HL-60/S4 treated with retinoic acid at 250 ng/mL for 4 days and 3 days (cell line): Measurements from ENCODE around the gene DENND5A.

Experiments
- in situ Hi-C: fragments of 300-500 bp; cut with MboI; formaldehyde crosslinking; loops from 2 replicates; pipeline ENCODE4 v1.7.0; 2022; ENCODE audit warnings: low sequenced_read_pairs

The DENND5A gene

DNA sequence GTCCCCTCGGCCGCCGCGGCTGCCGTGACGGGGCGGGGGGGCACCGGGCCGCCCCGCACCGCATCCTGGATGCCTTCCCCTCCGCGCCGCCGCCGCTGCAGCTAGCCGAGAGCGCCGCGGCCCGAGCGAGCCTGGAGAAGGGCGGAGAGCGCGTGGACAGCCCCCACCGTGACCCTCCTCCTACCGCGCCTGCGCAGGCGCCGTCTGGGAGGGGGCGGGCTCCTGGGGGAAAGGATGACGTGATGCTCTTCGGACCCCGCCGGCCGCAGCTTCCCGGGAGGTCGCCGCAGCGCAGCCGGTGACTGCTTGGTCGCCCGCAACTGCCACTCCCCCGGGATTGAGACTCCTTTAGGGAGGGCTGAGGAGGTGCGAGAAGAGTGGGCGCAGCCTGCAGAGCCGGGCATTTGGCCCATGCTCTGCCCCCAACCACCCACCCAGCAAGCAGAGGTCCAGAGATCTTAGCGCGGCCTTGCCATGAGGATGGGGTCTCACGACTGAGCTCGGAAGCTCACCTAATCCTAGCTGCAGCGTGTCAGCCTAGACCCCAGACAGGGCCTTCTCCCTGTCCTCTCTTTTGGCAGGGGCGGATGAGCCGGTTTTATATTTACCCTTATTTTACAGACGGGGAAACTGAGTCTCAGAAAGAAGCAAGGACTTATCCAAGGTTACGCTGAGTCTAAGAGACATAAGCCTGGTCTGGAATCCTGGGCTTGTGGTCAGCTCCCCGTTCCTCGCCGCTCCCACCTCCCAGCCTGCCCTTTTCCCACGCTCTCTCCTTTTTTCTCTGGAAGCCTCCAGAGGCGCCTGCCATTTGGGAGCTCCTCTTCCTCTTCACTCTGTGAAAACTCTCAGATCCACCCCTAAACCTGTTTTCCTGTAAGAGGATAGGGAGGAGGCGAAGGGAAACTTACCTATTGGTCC, at the start of gene DENND5A:
DENND5A (minus strand) TSS at position 140 of the 921 bp plus-strand sequence. CDS start 281 bp downstream, outside the sequence.
- in situ Hi-C loops = no loop called here

- in situ Hi-C loops = no loop called here
Observed at GRCh38 chr11:9314291-9315077, 49.3 kb upstream of the DENND5A start, which contains the start of gene TMEM41B. Gene TMEM41B (minus strand): TSS chr11:9314593. CDS start chr11:9314441, 152 bp downstream.

DNA sequence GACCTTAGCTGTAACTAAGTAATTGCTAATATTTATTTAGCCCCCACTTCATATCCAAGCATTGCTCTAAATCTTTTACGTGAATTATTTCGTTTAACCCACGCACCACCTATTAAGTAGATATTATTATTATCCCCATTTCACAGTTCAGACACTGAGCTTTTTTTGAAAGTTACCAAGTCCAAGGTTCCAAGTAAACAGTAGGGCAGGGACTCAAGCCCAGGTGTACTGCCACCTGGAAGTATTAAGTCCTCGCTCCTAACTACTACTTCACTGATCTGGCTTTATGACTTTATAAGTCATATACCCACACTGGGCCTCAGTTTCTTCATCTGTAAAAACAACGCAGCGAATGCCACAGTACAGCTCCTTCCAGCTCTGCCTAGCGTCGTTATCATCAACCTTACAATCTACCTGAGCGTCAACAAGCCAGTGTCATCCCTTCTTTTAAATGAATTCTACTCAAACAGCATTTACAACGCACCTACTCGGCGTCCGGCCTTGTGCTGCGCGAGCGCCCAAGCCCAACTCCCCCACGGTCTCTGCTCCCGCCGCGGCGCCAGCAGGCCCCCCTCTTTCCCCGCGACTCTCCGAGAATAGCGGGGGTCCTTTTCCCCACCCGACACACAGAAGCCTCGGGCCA, 48.6 kb upstream of the DENND5A start:
- in situ Hi-C loops = no loop called here

- in situ Hi-C loops = no loop called here
Observed at GRCh38 chr11:9310485-9311090, 45.4 kb upstream of the DENND5A start.

- in situ Hi-C loops = no loop called here
Observed at GRCh38 chr11:9304178-9304577, 39.0 kb upstream of the DENND5A start.

DNA sequence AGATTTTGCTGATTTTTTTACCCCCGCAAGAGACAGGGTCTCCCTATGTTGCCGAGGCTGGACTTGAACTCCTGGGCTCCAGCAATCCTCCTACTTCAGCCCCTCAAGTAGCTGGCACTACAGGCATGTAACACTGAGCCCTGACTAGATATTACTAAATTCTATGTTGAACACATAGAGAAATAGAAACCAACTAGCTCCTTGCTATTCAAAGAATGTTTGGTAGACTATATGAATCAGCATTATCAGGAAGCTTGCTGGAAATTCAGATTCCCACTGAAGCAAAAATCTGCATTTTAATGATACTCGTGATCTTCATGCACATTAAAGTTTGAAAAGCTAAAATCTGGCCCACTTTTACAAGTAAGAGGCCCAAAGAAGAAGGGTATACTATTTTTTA, 37.3 kb upstream of the DENND5A start:
- in situ Hi-C loops = no loop called here

DNA sequence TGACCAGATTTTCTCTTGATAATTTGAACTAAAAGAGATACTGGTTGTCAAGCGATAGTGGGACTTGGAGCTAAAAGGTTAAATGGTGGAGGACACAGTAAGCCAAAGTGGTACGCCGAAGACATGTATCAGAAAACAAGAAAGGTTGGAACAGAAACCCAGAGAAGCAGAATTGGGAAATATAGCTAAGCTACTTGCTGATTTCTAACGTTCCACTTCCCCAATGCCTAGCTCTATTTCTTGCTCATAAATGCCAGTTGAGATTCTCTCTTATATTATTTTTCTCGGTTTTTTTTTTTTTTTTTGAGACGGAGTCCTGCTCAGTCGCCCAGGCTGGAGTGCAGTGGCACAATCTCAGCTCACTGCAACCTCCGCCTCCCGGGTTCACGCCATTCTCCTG, 36.6 kb upstream of the DENND5A start:
- in situ Hi-C loops = no loop called here

DNA sequence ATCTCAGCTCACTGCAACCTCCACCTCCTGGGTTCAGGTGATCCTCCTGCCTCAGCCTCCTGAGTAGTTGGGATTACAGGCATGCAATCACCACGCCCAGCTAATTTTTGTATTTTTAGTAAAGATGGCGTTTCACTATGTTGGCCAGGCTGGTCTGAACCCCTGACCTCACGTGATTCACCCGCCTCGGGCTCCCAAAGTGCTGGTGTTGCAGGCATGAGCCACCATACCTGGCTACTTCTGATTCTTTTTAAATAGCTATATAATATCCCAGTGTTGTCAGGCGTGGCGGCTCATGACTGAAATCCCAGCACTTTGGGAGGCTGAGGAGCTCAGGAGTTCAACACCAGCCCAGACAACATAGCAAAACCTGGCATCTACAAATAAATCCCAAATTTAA, 28.5 kb upstream of the DENND5A start:
- in situ Hi-C loops = no loop called here

- in situ Hi-C loops = no loop called here
Observed at GRCh38 chr11:9285850-9286587, 20.9 kb upstream of the DENND5A start.

DNA sequence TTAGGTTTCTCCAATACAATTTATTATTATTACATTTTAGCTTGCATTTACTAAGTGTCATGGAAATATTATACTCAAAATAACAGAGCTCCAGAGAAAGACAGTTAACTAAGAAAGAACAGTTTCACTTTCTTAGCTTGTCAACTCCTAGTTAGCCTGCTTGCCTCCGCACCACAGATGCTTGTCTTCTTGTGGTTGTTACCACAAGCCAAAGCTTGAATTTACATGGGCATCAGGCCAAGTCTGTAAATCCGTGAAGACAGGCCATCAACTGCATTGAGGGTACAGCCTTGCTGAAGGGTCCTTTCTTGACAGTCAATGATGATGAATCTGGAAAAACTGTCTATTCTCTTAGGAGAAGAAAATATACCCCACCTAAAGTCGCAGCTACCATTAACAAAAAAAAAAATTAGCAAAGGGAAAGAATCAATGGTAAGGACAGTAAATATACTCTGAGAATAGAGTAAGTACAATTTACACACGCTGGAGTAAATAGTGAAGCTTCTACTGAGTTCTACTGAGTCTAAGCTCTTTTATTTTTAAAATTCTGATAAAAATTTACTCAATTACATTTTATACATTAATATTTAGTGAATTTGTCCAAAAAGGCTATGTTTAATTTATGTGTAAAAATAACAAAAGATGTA, 15.6 kb upstream of the DENND5A start:
- in situ Hi-C loops = no loop called here

DNA sequence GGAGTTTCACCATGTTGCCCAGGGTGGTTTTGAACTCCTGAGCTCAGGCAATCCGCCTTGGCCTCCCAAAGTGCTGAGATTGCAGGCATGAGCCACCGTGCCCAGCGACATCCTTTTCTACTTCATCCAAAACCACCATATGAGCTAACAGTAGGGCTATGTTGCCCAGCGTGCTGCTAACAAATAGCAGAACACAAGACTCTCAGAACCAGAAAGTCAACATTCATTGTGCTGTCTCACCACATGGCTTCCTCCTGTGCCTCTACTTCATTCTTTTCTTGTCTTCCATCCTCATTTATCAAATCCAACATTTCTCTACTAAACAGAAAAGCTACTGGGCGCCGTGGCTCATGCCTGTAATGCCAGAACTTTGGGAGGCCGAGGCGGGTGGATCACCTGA, 12.0 kb upstream of the DENND5A start:
- in situ Hi-C loops = no loop called here

DNA sequence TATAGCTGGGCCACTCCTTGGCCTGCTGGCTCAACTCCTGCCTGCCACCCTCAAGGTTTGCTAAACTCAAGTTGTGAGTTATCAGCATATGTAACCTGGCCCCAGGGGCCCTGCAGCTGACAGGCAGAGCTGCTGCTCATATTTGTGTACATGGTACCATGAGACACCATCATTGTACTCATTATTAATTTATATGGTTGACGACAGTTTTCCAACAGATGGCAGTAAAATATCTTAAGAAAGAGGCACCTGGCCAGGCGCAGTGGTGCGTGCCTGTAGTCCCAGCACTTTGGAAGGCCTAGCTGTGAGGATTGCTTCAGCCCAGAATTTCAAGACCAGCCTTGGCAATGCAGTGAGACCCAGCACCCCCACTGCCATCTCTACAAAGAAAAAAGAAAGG, 11.4 kb upstream of the DENND5A start:
- in situ Hi-C loops = no loop called here

DNA sequence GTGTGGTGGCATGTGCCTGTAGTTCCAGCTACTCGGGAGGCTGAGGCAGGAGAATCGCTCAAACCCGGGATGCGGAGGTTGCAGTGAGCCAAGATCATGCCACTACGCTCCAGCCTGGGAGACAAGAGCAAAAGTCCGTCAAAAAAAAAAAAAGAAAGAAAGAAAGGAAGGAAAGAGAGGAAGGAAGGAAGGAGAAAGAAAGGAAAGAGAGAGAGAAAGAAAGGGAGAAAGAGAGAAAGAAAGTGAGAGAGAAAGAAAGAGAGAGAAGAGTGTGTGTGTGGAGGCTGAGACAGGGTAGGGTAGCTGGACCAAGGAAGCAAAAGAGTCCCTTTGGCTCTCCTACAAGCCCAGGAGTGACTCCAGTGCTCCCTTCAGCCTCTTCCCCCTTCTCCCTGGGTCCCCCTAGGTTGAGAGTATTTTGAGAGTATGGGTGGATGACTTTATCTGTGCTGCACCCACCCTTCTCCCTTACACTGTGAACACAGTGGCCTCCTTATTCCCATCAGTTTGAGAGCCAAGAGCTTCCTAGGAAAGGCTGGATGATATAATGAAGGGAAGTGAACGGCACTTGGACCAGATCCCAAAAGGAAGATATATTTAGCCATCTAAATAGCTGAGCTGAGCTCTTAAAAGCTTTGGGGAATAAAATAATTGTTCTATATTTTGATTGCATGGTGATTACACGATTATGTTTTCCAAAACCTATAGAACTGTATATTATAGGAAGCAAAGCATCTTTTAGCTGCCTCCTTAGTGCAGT, 9.5 kb upstream of the DENND5A start:
- in situ Hi-C loops = no loop called here

DNA sequence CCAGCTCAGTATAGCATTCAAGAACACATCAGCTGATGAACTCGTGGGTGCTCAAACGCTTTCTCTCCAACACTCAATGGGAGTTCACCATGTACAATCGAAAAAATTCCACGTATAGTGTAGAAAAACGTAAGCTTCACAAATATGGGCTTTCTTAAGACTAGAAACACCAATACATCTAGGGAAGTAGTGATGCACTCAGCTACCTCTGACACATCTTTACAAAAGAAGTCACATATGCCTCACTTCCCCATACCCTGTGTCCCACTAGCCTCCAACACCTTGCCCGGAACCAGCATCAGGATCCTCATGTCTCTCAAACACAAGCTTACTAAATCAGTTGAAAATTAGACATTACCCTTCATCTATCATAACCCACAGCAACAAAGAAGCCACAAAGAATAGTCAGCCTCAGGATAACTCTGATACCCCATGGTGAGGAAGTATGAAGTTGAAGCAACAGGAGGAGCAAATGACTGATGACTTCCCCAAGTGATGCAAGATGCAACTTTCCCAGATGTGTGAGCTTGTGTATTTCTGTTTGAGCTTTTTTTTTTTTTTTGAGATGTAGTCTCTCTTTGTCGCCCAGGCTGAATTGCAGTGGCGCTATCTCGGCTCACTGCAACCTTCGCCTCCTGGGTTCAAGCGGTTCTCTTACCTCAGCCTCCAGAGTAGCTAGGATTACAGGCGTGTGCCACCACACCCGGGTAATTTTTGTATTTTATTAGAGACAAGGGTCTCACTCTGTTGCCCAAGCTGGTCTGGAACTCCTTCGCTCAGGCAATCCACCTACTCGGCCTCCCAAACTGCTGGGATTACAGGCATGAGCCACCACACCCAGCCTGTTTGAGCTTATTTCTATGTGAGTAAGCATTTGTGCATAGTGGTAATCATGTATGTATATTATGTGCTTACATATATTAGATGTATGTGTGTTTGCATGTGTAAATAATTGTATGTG, 8.5 kb upstream of the DENND5A start:
- in situ Hi-C loops = no loop called here

DNA sequence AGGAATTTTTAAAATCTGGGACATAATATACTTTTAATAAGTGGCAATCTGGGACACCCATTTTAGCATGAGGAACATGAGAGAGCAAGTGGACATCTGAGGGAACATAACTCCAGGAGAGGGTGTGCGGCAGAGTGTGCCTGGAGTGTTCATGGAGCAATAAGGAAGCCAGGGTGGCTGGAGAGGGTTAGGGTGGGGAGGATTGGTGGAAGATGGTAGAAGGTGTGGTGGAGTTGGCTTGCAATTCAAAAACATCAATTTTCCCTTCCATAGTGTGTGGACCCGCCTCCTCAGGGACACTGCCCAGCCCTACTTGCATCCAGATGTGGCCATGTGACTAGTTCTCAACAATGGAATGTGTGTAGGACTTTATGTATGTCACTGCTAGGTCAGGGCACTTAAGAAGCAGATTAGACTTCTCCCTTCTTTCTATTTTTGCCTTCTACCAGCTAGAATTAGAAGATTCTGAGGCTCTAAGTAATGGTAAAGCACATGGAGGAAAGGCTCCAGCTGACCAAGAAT, 4.4 kb upstream of the DENND5A start:
- in situ Hi-C loops = no loop called here

DNA sequence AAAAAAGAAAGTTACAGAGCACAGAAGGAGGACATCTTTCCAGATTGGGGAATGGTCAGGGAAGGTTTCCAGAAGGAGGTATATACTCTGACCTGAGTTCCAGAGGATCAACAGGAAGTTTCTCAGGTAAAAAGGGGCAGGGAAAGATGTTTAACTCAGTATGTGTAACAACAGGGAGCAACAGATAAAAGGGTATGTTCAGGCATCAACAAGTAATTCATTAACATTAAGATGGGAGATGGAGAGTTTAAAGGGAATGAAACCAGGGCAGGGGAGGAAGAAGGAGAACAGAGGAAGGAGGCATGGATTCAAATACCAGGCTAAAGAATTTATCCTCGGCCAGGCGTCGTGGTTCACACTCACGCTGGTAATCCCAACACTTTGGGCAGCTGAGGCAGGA, 2.5 kb upstream of the DENND5A start:
- in situ Hi-C loops = no loop called here

DNA sequence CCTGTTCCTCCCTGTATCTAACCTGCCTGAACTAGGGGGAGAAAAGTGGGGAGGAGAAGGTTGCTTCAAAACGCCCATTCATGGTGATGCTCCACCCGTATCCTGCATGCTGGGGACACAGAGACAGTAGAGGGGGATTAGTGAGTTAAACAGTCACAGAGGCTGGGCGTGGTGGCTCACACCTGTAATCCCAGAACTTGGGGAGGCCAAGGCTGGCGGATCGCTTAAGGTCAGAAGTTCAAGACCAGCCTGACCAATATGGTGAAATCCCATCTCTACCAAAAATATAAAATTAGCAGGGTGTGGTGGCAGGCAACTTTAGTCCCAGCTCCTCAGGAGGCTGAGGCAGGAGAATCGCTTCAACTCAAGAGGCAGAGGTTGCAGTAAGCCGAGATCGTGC, 1.8 kb upstream of the DENND5A start:
- in situ Hi-C loops = no loop called here
